ENCODE data around the gene TYK2. TPM values are rescaled to one million over a fixed set of nuclear protein-coding genes. Genes with fewer than 3 reads are reported as not detected.

The TYK2 gene
- total and polyA plus RNA-seq, 2 of the 4 experiments (the other 2 are of a cell fraction) = 40.9 to 97.9 TPM

DNA sequence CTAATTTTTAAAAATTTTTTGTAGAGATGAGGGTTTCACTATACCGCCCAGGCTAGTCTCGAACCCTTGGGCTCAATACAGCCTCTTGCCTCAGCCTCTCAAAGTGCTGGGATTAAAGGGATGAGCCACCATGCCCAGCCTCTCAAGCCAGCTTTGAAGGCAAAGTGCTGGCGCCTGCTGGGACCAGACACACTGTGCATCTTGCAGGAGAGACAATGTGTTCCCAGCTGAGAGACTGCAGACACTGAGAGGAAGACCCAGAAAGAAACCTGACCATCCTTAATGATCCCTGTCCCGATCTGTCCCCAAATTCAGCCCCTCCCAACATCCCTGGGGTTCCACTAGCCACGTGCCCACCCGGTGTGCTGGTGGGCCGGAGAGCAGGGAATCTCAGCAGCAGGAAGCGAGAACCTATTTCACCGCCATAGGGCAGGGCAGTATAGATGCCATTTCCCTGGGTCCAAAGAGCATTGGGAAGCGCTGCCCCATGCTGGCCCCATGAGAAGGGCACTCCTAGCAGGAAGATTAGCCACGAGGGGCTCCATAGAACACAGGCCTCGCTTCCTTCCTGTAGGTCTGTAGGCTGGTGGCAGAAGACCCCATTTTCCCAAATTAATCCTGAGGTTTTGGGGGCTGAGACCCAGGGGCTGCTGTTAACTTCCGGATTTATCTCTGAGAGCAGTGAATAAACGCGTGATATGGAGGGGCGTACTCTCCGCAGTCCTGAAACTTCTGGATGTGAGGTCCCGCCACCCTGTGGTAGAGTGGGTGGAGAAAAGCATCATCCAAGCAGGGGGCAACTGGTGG lies 48.0 kb downstream of the TYK2 start:
- H4K20me1 ChIP-seq (ENCODE audit: insufficient read depth, low read length) = peaks cover 26% of the 10 kb centered on the region
- peak; percentile 1 for ATAC-seq (ENCODE audit: low read depth)
- H2AFZ ChIP-seq (replicated peaks; ENCODE audit: low read length, poor library complexity) = peak overlapping the region; percentile 98
- peak overlapping the region; percentile 99 for H2AK9ac ChIP-seq (replicated peaks; ENCODE audit: low read depth, low read length, poor library complexity)
- no peak for DNase-seq
- H3K4me2 ChIP-seq (ENCODE audit: low read depth, low read length) = peak overlapping the region; percentile 91
- H3K23ac ChIP-seq (ENCODE audit: low read depth, low read length) = peak overlapping the region; percentile 50
- H3K27me3 ChIP-seq (ENCODE audit: control insufficient read depth, insufficient read depth, low read length) = no peaks in the 10 kb centered on the region
- BruUV-seq (replicated peaks) = TSS peak; percentile 26
- H3K4me3 ChIP-seq (ENCODE audit: insufficient read depth, low read depth, low read length) = peak overlapping the region; percentile 75
- no peaks in the 10 kb centered on the region; the same call in 1 of the 2 replicates for H3K9me1 ChIP-seq (ENCODE audit: insufficient read depth, low read length)
- H2BK20ac ChIP-seq (ENCODE audit: low read depth, low read length) = no peak overlapping the region
- H2BK120ac ChIP-seq (ENCODE audit: low read depth, low read length) = 0 out of 2 replicates have a peak overlapping the region, but pooled peaks have one; percentile 4
- peak overlapping the region; percentile 90 for H2AK5ac ChIP-seq (ENCODE audit: low read depth, low read length)
- peaks cover 29% of the 10 kb centered on the region for H3K36me3 ChIP-seq (ENCODE audit: control insufficient read depth, insufficient read depth, low read length)
- dilution Hi-C loops (cut with HindIII; ENCODE audit: low sequenced_read_pairs, unreplicated experiment) = no loop called here
- ChIA-PET POLR2A (ENCODE audit: unreplicated experiment) (no interaction called here), CTCF (no interaction called here)
- H2BK15ac ChIP-seq (ENCODE audit: low read depth, low read length) = no peak overlapping the region
- H3K4ac ChIP-seq (ENCODE audit: low read depth, low read length) = peak overlapping the region; percentile 86
- peak overlapping the region; percentile 83 for H3K9ac ChIP-seq (ENCODE audit: low read depth, low read length)
- H3K9me3 ChIP-seq (ENCODE audit: control insufficient read depth, insufficient read depth, low read length) = no peaks in the 10 kb centered on the region
- H4K8ac ChIP-seq (ENCODE audit: low read depth in 2 of 2, low read length in 2 of 2) = peak overlapping the region; percentile 29 to 60; a peak in 2 of 4 replicates
- no peak overlapping the region for H3K18ac ChIP-seq (ENCODE audit: low read depth, low read length)
- 61% methylated on average over 4 of the region's 18 CpGs; no CpG with 5 or more reads in 1 of the 2 experiments for WGBS, 2 experiments (ENCODE audit: extremely low coverage in 2 of 2, insufficient read length in 1 of 2)
- intact Hi-C loops (cut with micrococcal nuclease) = no loop called here
- peak overlapping the region; percentile 59; the same call in 1 of the 2 replicates for H4K91ac ChIP-seq (ENCODE audit: insufficient read depth, low read depth, low read length)
- H3K4me1 ChIP-seq (ENCODE audit: control insufficient read depth, insufficient read depth, low read length) = peaks cover 5% of the 10 kb centered on the region; the same call in 1 of the 2 replicates
- TF ChIP-seq ELK1 (IDR thresholded peaks at IDR 0.05; ENCODE audit: borderline replicate concordance, low read depth, low read length) (no peak), BHLHE40 (IDR thresholded peaks at IDR 0.05; ENCODE audit: low read depth, low read length) (no peak), MXI1 (IDR thresholded peaks at IDR 0.05; ENCODE audit: borderline replicate concordance, low read depth, low read length) (peak; percentile 40; the same call in 1 of the 2 replicates), POLR2A (IDR thresholded peaks at IDR 0.05; ENCODE audit: low read depth, low read length) (no peak)
- TF ChIP-seq, protein P1, sequence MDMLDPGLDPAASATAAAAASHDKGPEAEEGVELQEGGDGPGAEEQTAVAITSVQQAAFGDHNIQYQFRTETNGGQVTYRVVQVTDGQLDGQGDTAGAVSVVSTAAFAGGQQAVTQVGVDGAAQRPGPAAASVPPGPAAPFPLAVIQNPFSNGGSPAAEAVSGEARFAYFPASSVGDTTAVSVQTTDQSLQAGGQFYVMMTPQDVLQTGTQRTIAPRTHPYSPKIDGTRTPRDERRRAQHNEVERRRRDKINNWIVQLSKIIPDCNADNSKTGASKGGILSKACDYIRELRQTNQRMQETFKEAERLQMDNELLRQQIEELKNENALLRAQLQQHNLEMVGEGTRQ (IDR thresholded peaks at IDR 0.05; ENCODE audit: low read depth, low read length) = no peak
- TF ChIP-seq, protein P2, sequence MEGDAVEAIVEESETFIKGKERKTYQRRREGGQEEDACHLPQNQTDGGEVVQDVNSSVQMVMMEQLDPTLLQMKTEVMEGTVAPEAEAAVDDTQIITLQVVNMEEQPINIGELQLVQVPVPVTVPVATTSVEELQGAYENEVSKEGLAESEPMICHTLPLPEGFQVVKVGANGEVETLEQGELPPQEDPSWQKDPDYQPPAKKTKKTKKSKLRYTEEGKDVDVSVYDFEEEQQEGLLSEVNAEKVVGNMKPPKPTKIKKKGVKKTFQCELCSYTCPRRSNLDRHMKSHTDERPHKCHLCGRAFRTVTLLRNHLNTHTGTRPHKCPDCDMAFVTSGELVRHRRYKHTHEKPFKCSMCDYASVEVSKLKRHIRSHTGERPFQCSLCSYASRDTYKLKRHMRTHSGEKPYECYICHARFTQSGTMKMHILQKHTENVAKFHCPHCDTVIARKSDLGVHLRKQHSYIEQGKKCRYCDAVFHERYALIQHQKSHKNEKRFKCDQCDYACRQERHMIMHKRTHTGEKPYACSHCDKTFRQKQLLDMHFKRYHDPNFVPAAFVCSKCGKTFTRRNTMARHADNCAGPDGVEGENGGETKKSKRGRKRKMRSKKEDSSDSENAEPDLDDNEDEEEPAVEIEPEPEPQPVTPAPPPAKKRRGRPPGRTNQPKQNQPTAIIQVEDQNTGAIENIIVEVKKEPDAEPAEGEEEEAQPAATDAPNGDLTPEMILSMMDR (conservative IDR thresholded peaks at IDR 0.05; ENCODE audit: low read depth, low read length) = peak; percentile 7; the same call in 1 of the 2 replicates
- peak overlapping the region; percentile 93 for H2BK5ac ChIP-seq (ENCODE audit: low read depth, low read length, poor library complexity, severe bottlenecking)
- H3K14ac ChIP-seq (replicated peaks; ENCODE audit: low read depth, low read length) = peak overlapping the region; percentile 50; the same call in 1 of the 2 replicates
- in situ Hi-C loops (cut with MboI; ENCODE audit: low sequenced_read_pairs) = no loop called here
- H4K5ac ChIP-seq (ENCODE audit: low read depth, low read length) = no peak overlapping the region
- peak overlapping the region; percentile 57 for H3K56ac ChIP-seq (ENCODE audit: extremely low read depth, insufficient read depth, low read length)
- H3K27ac ChIP-seq (ENCODE audit: insufficient read depth, low read length) = peak overlapping the region; percentile 86
- H3K79me1 ChIP-seq (ENCODE audit: low read depth in 1 of 2, low read length in 2 of 2) = peaks cover 19 to 52% of the 10 kb centered on the region in 2 experiments

All from IMR-90 (cell line).